ENCODE measurements around the gene KIRREL3. TPM values are rescaled to one million over a fixed set of nuclear protein-coding genes. Genes with fewer than 3 reads are reported as not detected.

KIRREL3 gene
- total and polyA plus RNA-seq, 2 of the 8 experiments (the other 6 are each of a cell fraction or from before 2014, with no cell fraction given), result 0.29 to 0.32 TPM

DNA sequence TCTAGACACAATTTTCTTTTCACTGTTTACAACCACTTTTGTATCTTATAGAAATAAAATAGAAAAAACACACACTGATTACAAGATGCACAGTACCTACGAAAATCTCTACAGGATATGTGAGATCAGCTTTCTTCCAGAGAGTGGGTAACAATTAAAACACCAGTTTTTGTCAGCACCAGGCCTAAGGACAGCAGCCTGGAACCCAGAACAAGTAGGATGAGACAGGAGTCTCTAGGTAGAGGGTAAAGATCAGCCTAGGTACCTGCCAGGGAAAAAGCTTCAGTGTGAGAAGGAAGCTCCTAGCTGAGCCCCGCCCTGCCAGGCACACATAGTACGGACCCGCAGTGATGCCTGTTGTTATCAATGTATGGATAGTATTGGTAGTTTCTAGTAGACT, 61.9 kb downstream of the KIRREL3 start:
- H3K14ac ChIP-seq (ENCODE audit: insufficient read length), result no peak overlapping the region
- H2BK120ac ChIP-seq (replicated peaks; ENCODE audit: low read depth, low read length), result no peak overlapping the region
- no peaks in the 10 kb centered on the region for H3K4me1 ChIP-seq (replicated peaks in 1 of 4; ENCODE audit: control insufficient read depth in 3 of 4, insufficient read depth in 4 of 4, low read length in 3 of 4)
- H2AK5ac ChIP-seq (ENCODE audit: low read depth, low read length), result no peak overlapping the region
- H2BK5ac ChIP-seq (ENCODE audit: low read depth, low read length), result no peak overlapping the region
- no peaks in the 10 kb centered on the region for H3K79me1 ChIP-seq (ENCODE audit: low read depth, low read length)
- H3K23me2 ChIP-seq (ENCODE audit: low read depth, low read length), result no peaks in the 10 kb centered on the region
- H4K20me1 ChIP-seq (replicated peaks in 1 of 2; ENCODE audit: control insufficient read depth in 1 of 2, insufficient read depth in 2 of 2, low read length in 2 of 2), result no peaks in the 10 kb centered on the region
- H2BK12ac ChIP-seq (ENCODE audit: low read depth, low read length), result no peak overlapping the region
- H3K79me2 ChIP-seq (ENCODE audit: control insufficient read depth in 1 of 2, insufficient read depth in 2 of 2, low read length in 2 of 2), result no peaks in the 10 kb centered on the region
- DNase-seq (ENCODE audit: low read depth in 1 of 2, low spot score in 2 of 2) (no peak), FAIRE-seq (no peak)
- no peak overlapping the region for H4K91ac ChIP-seq (replicated peaks; ENCODE audit: insufficient read length, low read length)
- no peak overlapping the region for H4K8ac ChIP-seq (ENCODE audit: extremely low read depth, insufficient read depth, low read length)
- no peak overlapping the region for H3K9ac ChIP-seq (replicated peaks in 1 of 4; ENCODE audit: extremely low read depth in 1 of 4, low read depth in 3 of 4, low read length in 3 of 4)
- no peak overlapping the region for H3K23ac ChIP-seq (ENCODE audit: insufficient read length)
- POLR2A ChIA-PET (ENCODE audit: partially characterized antibody), result no interaction called here
- H3K18ac ChIP-seq (ENCODE audit: extremely low read depth, low read length), result no peak overlapping the region
- H2BK20ac ChIP-seq (ENCODE audit: low read length), result no peak overlapping the region
- H3K36me3 ChIP-seq (ENCODE audit: control insufficient read depth in 2 of 4, insufficient read depth in 4 of 4, low read length in 3 of 4), result no peaks in the 10 kb centered on the region
- no peak overlapping the region for H3K27ac ChIP-seq (ENCODE audit: low read depth, low read length)
- CTCF ChIA-PET (ENCODE audit: partially characterized antibody), result interaction anchor here (0.8 to 1.9 kb wide), 4 partner anchors 9 to 1083 kb away, joined by 3 to 7 read pairs (median 3); no protein-coding TSS in a partner anchor
- no peak overlapping the region for H2BK15ac ChIP-seq (ENCODE audit: low read length)
- no peak overlapping the region for H3K4me3 ChIP-seq (ENCODE audit: extremely low read depth in 1 of 4, insufficient read depth in 2 of 4, low read depth in 3 of 4, low read length in 4 of 4)
- H2AFZ ChIP-seq (ENCODE audit: low read length), result no peak overlapping the region
- H3K27me3 ChIP-seq (replicated peaks in 1 of 4; ENCODE audit: control insufficient read depth in 3 of 4, extremely low read depth in 1 of 4, insufficient read depth in 3 of 4, low read length in 3 of 4), result no peaks in the 10 kb centered on the region
- no peak overlapping the region for H4K5ac ChIP-seq (ENCODE audit: insufficient read length, low read depth, low read length)
- WGBS, 2 experiments (ENCODE audit: extremely low coverage in 1 of 2, insufficient coverage in 1 of 2, insufficient read length in 1 of 2, insufficient replicate concordance in 2 of 2, low coverage in 1 of 2, low lambda C conversion rate in 2 of 2, missing lambda C conversion rate in 1 of 2), result 83% methylated on average over 4 of the region's 4 CpGs; no CpG with 5 or more reads in 1 of the 2 experiments
- H3K9me3 ChIP-seq (ENCODE audit: insufficient read depth in 2 of 2, low read depth in 1 of 2, low read length in 1 of 2), result no peaks in the 10 kb centered on the region
- H3K4me2 ChIP-seq (ENCODE audit: insufficient read depth in 1 of 2, low read depth in 2 of 2, low read length in 2 of 2), result no peak overlapping the region
- no peak overlapping the region for H3K56ac ChIP-seq (replicated peaks; ENCODE audit: insufficient read length, low read depth, low read length)
- no peak overlapping the region for H3K4ac ChIP-seq (replicated peaks; ENCODE audit: insufficient read length, low read depth, low read length)
- TF ChIP-seq, protein P1, sequence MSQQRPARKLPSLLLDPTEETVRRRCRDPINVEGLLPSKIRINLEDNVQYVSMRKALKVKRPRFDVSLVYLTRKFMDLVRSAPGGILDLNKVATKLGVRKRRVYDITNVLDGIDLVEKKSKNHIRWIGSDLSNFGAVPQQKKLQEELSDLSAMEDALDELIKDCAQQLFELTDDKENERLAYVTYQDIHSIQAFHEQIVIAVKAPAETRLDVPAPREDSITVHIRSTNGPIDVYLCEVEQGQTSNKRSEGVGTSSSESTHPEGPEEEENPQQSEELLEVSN (IDR thresholded peaks at IDR 0.05), result no peak
- TF ChIP-seq GTF2F1 (IDR thresholded peaks at IDR 0.05; ENCODE audit: borderline replicate concordance, low read depth, low read length) (no peak), SIX5 (IDR thresholded peaks at IDR 0.05; ENCODE audit: low read depth, low read length) (no peak)

Measured in H1 (cell line).